ENCODE data around the gene CHRDL2. TPM values are rescaled to one million over a fixed set of nuclear protein-coding genes. Genes with fewer than 3 reads are reported as not detected.
"Not testable (repeated sequence)": the region's sequence is repeated elsewhere in the genome, so short reads cannot be mapped to it uniquely, and the experiment has no call there.

The CHRDL2 gene
- 0.22 TPM for polyA plus RNA-seq (ENCODE audit: insufficient read length)
- long read RNA-seq, donor 1 = 0 reads
- long read RNA-seq, donor 2 = 0 reads
- long read RNA-seq, donor 3 = 0 reads
- long read RNA-seq, donor 4 = 0 reads
- long read RNA-seq, donor 5 = 0 reads
- long read RNA-seq, donor 6 = 0 reads
- long read RNA-seq, donor 7 = 0 reads
- long read RNA-seq, donor 8 = 0 reads

GRCh38 chr11:74731301-74732094, at the start of gene CHRDL2:
Gene CHRDL2 (minus strand): TSS chr11:74731426. CDS start chr11:74730888, 538 bp downstream.
- no peak for DNase-seq

- no peak for DNase-seq
Observed at GRCh38 chr11:74780248-74781005, 49.2 kb upstream of the CHRDL2 start.

- no peak for DNase-seq
Observed at GRCh38 chr11:74778581-74778980, 47.4 kb upstream of the CHRDL2 start.

- no peak for DNase-seq
Observed at GRCh38 chr11:74777877-74778276, 46.7 kb upstream of the CHRDL2 start.

GRCh38 chr11:74777038-74777437, 45.8 kb upstream of the CHRDL2 start:
- DNase-seq = no peak

GRCh38 chr11:74776546-74776945, 45.3 kb upstream of the CHRDL2 start:
- DNase-seq = no peak

GRCh38 chr11:74775762-74776161, 44.5 kb upstream of the CHRDL2 start:
- no peak for DNase-seq

GRCh38 chr11:74773476-74773875, 42.2 kb upstream of the CHRDL2 start:
- no peak for DNase-seq

- DNase-seq = no peak
Observed at GRCh38 chr11:74771139-74771538, 39.9 kb upstream of the CHRDL2 start.

- DNase-seq = no peak
Observed at GRCh38 chr11:74770456-74770855, 39.2 kb upstream of the CHRDL2 start.

- no peak for DNase-seq
Observed at GRCh38 chr11:74769055-74769707, 38.0 kb upstream of the CHRDL2 start.

GRCh38 chr11:74768172-74768651, 37.0 kb upstream of the CHRDL2 start:
- DNase-seq = not testable (repeated sequence)

- no peak for DNase-seq
Observed at GRCh38 chr11:74766905-74767304, 35.7 kb upstream of the CHRDL2 start.

GRCh38 chr11:74756571-74756970, 25.3 kb upstream of the CHRDL2 start:
- no peak for DNase-seq

GRCh38 chr11:74755395-74755995, 24.3 kb upstream of the CHRDL2 start:
- no peak for DNase-seq

- DNase-seq = no peak
Observed at GRCh38 chr11:74754507-74755252, 23.5 kb upstream of the CHRDL2 start.

GRCh38 chr11:74751303-74751702, 20.1 kb upstream of the CHRDL2 start:
- DNase-seq = no peak

- not testable (repeated sequence) for DNase-seq
Observed at GRCh38 chr11:74750598-74750997, 19.4 kb upstream of the CHRDL2 start.

GRCh38 chr11:74749965-74750296, 18.7 kb upstream of the CHRDL2 start:
- DNase-seq = no peak

GRCh38 chr11:74749127-74749964, 18.1 kb upstream of the CHRDL2 start:
- peak; percentile 53 for DNase-seq
